Retinal pigment epithelial cell (primary cell): ENCODE measurements around the gene PCLAF.
A peak's percentile ranks its signal among the peaks of the same experiment; 100 is the strongest.
"Not testable (repeated sequence)": the region's sequence is repeated elsewhere in the genome, so short reads cannot be mapped to it uniquely, and the experiment has no call there.

ENCODE experiments used
- DNase-seq: peaks from one replicate; pipeline ENCODE4 v3.0.0-alpha.2; 2010; ENCODE audit warnings: low read depth
- H3K4me3 ChIP-seq: 2 replicates; pipeline ENCODE4 v1.5.1; 2011; ENCODE audit warnings: mild to moderate bottlenecking, low read length, control low read depth, moderate library complexity
- CTCF ChIP-seq: conservative IDR thresholded peaks from 2 replicates; pipeline ENCODE4 v1.5.1; 2011; ENCODE audit warnings: low read depth, low read length, control low read depth, inconsistent platforms

The PCLAF gene

GRCh38 chr15:64333986-64334929 lies 47.0 kb downstream of the PCLAF start:
- no peak overlapping the region for H3K4me3 ChIP-seq
- DNase-seq = no peak
- TF ChIP-seq CTCF = no peak

GRCh38 chr15:64333516-64333915 lies 47.7 kb downstream of the PCLAF start:
- no peak for DNase-seq
- H3K4me3 ChIP-seq = no peak overlapping the region
- no peak for TF ChIP-seq CTCF

- H3K4me3 ChIP-seq, DNase-seq: not testable (repeated sequence)
Measured at GRCh38 chr15:64331668-64332067, 49.6 kb downstream of the PCLAF start.

- not testable (repeated sequence) for DNase-seq, H3K4me3 ChIP-seq
Measured at GRCh38 chr15:64326975-64327374, 54.3 kb downstream of the PCLAF start.

GRCh38 chr15:64326458-64326857 lies 54.8 kb downstream of the PCLAF start:
- not testable (repeated sequence) for DNase-seq, H3K4me3 ChIP-seq

GRCh38 chr15:64324165-64324877 lies 56.9 kb downstream of the PCLAF start:
- DNase-seq = no peak
- H3K4me3 ChIP-seq = no peak overlapping the region
- no peak for TF ChIP-seq CTCF

- H3K4me3 ChIP-seq = no peak overlapping the region
- peak; percentile 2 for DNase-seq
- TF ChIP-seq CTCF = no peak
Measured at GRCh38 chr15:64315216-64315615, 66.0 kb downstream of the PCLAF start.

GRCh38 chr15:64314456-64314855 lies 66.8 kb downstream of the PCLAF start:
- DNase-seq = no peak
- TF ChIP-seq CTCF = no peak
- H3K4me3 ChIP-seq = no peak overlapping the region
